ENCODE measurements around the gene ZNF286A.
"Not testable (repeated sequence)": the region's sequence is repeated elsewhere in the genome, so short reads cannot be mapped to it uniquely, and the experiment has no call there.

The ZNF286A gene

DNA sequence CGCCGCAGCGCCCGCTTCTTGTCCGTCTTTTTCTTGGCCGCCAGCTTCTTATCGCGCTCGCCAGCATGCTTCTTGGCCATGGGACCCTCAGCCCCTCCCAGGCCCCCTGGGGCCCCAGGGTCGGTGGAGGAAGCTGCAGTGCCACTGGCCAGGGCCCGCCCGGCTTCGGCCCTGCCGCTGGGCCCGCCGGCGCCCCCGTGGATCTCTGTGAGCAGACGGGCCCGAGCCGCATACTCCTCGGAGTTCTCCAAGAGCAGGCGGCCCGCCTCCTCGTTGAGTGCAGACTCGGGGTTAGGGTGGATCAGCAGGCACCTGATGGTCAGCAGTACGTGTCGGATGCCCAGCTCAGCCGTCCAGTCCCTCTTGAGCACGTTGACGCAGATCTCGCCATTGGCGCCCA lies 4.7 kb downstream of the ZNF286A start:
- DNase-seq = not testable (repeated sequence)

- DNase-seq = not testable (repeated sequence)
These were observed 5.3 kb downstream of the ZNF286A start for GRCh38 chr17:15704813-15705212.

GRCh38 chr17:15708879-15709278 lies 9.3 kb downstream of the ZNF286A start:
- DNase-seq = not testable (repeated sequence)

- not testable (repeated sequence) for DNase-seq
These were observed 17.3 kb downstream of the ZNF286A start for GRCh38 chr17:15716601-15717563.

DNA sequence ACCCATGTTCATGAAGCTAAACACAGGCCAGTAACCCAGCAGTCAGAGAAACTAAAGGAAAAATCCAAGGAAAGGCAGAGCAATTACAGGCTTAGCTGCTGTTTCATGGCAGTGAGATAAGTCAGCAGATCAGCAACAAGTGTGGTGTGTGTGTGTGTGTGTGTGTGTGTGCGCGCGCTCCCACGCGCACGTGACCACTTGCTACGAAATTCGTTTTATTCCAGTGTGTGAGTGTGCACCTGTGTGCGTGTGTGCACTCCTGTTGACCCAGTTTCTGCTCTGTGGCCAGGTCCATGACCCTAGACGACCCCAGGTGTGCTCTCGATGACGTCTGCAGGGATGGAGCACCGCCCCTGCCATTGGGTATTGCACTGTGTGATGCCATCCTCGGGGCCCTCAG lies 31.0 kb downstream of the ZNF286A start:
- not testable (repeated sequence) for DNase-seq

GRCh38 chr17:15731900-15732299 lies 32.3 kb downstream of the ZNF286A start, which contains the start of gene TBC1D26:
Gene TBC1D26, plus strand, starts transcription at chr17:15732283. Its CDS starts 3,066 bp downstream, at chr17:15735349.
- not testable (repeated sequence) for DNase-seq

- not testable (repeated sequence) for DNase-seq
These were observed 33.7 kb downstream of the ZNF286A start for GRCh38 chr17:15733174-15733789.

DNA sequence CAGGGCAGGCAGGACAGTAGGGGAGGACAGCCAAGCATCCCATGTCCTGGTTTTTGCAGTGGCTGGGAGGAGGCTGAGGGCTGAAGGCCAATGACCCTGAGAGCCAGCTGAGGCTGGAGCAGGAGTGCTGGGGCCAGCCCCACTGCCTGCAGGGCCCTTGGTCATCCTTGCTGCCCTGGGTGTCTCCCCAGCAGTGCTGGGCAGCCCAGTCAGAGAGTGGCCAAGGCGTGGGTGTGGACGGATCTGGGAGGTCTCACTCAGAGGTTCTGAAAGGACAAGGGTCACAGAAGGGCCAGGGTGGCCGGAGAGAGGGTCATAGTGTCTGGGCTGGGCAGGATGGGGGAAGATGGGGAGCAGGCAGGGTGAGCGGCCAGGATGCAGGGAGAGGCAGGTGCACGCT lies 37.0 kb downstream of the ZNF286A start:
- DNase-seq = not testable (repeated sequence)

DNA sequence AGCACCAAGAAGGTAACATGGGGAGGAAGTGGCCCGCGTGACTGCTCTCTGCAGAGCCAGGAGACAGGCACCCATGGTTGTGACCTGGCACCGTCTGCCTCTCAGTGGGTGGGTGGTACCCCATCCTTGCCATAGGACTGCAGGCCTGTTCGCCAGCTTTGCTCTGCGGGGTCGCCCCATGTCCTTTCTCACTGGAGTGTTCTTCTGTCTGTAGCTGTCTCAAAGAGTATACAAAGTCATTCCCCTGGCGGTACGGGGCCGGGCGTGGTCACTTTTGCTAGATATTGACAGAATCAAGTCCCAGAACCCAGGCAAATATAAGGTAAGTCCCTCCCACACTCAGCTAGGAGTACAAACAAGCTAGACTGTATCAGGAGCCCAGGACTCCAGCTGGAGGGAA lies 38.5 kb downstream of the ZNF286A start:
- DNase-seq = no peak

- not testable (repeated sequence) for DNase-seq
These were observed 39.7 kb downstream of the ZNF286A start for GRCh38 chr17:15739259-15739658.

- DNase-seq = not testable (repeated sequence)
These were observed 40.5 kb downstream of the ZNF286A start for GRCh38 chr17:15740041-15740440.

DNA sequence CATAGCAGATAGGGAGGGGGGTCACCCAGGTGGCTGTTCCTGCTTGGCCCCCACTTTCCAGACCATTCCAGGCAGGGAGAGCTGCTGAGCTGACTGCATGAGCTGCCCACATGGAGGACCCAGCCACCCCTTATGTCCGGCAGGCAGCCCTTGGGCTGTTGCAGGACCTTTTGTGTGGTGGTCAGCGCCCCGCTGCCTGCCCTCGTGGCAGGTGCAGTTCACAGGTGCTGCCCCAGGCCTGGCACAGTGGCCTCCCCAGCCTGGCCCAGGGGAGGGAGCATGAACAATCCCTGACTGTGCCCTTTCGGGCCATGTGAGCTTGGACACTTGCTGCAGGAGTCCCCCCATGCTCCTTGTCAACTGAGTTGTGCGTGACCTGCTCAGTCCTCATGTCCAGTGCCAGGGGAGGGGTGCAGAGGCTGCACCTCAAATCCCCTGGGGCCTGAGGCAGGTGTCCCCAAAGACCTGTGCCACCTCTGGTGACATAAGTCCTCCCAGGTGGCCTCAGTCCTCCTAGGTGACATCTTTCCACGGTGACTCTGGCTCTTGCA lies 41.1 kb downstream of the ZNF286A start:
- no peak for DNase-seq

- no peak for DNase-seq
These were observed 42.1 kb downstream of the ZNF286A start for GRCh38 chr17:15741624-15742023.

DNA sequence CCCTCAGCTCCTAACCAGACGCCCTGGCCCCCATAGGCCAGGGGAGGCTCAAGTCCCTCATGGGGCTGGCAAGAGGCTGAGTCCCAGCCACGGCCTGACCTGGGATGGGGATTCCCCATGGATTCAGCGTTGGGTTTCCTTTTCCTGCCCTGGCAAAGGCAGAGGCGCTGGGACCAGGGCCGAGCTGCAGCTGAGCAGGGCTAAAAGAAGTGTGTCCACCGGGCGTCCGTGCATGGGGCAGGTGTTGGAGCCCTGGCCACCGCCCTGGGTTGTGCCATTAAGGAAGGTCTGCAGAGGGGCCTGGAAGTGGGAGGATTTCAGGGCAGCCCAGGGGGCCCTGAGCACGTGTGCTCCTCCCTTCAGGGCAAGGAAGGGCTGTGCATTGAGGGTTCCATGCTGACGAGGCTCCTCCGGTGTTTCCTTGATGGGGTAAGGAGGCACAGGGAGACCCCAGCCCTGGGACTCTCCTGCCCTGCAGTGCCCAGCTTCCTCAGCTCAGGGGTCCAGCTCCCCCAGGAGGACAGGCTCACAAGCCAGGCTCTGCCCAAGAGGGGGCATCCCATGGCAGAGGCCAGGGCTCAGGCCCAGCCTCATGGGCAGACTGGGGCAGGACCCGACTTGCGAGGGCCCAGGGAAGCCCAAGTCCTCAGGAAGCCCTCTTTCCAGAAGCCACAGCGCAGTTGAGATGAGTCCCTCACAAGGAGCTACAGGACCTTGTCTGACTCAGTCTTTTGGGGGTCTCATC lies 42.7 kb downstream of the ZNF286A start:
- DNase-seq = no peak

GRCh38 chr17:15742921-15743320 lies 43.4 kb downstream of the ZNF286A start:
- DNase-seq = no peak

DNA sequence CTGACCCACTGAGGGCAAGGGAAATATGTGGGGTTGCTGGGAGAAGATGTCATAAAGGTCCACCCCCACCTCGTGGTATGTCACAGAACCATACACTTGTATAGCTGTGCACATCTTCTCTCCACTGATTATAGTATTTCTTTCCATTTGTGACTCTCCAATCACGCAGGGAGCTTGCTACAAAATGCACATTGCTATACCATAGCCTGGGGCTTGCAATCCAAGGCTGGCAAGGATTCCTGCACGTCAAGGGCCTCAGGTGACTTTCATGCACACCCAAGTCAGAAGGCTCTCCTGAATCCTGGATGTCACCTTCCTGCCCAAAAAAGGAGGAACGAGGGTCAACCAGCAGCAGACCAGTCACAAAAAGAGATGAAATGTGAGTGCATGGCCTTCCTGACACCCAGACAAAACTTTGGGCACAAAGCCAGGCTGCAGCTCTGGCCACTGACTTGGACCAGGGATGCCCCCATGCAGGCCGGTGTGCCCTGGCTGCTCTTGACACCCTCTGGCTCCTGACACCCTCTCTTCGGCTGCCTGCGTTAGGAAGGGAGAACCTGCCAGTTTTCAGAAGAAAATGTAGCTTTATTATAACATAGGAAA lies 44.6 kb downstream of the ZNF286A start:
- no peak for DNase-seq

DNA sequence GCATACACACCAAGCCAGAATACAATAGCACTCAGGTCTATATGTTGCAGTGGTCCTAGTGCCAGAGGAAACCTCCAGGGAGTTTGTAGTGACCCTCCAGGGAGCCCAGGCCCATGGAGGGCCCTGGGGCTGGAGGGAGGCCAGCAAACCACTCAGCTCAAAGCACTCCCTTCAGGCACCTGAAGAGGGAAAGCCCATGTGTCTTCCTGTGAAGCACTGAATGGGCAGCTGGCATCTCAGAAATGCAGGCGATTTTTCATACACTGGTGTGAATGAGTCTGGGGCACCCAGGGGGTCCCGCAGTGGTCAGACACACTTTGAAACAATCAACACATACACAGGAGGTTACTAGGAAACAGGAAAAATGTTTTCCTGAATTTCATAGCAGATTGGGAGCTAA lies 45.3 kb downstream of the ZNF286A start:
- DNase-seq = no peak

GRCh38 chr17:15749403-15749802 lies 49.9 kb downstream of the ZNF286A start:
- not testable (repeated sequence) for DNase-seq

DNA sequence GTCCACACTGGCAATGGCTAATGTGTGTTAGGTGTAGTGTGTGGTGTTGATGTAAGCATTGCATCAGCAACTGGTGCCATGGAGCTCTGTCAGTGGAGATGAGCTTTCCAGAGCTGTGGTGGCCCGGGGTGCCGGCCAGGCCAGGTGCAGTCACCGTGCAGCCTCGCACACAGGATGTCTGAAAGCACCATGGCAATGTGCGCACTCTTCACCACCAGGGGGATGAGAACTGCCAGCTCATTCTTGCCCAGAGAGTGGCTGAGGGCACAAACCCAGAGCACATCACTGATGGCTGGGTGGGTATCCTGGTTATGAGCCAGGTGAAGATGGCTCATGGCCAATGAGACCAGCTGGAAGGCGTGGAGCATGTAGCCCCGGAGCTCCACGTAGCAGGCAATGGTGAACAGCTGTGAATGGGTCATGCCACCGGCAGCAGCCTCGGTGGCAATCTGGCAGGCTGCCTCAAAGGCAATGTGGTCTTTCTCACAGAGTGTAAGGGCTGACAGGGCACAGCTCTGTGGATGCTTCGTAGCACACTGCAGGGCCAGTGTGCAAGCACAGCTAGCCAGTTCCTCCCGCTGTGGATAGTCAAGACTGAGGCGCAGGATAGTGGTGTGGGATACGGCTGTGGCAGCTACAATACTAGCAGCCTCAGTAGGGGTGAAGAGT lies 69.4 kb downstream of the ZNF286A start:
- DNase-seq = not testable (repeated sequence)
